ENCODE measurements around the gene TNK2.
A peak's percentile ranks its signal among the peaks of the same experiment; 100 is the strongest.
"Not testable (repeated sequence)": the region's sequence is repeated elsewhere in the genome, so short reads cannot be mapped to it uniquely, and the experiment has no call there.

TNK2 gene

DNA sequence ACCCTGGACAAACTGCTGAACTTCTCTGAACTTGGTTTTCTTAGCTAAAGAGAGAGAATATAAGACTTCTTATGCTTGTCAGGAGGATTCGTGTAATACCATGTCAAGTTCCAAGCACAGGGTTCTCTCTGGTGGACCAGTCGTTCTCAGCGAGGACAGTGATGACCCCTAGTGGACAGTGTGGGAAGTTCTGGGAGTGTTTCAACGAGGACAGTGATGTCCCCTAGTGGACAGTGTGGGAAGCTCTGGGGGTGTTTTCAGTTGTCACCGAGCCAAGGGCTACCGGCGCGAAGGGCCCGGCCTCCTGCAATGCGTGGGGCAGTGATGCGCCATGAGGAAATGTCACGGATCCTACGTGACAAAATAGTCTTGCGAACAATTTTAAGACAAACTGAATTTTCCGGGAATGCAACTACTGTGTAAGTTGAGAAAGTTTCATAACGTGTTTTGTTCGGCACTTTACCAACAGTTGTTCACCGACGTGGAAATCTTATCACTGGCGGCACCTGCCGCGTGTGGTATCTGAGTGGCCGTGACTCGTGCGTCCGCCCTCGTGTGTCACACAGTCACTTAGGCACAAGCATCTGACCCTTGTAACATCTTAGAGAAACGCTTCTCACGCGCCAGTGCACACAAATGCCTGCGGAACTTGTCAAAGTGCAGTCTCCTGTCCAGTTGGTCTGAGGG is 57.4 kb downstream of the TNK2 start:
- DNase-seq (ENCODE audit: low read depth), result peak; percentile 81

DNA sequence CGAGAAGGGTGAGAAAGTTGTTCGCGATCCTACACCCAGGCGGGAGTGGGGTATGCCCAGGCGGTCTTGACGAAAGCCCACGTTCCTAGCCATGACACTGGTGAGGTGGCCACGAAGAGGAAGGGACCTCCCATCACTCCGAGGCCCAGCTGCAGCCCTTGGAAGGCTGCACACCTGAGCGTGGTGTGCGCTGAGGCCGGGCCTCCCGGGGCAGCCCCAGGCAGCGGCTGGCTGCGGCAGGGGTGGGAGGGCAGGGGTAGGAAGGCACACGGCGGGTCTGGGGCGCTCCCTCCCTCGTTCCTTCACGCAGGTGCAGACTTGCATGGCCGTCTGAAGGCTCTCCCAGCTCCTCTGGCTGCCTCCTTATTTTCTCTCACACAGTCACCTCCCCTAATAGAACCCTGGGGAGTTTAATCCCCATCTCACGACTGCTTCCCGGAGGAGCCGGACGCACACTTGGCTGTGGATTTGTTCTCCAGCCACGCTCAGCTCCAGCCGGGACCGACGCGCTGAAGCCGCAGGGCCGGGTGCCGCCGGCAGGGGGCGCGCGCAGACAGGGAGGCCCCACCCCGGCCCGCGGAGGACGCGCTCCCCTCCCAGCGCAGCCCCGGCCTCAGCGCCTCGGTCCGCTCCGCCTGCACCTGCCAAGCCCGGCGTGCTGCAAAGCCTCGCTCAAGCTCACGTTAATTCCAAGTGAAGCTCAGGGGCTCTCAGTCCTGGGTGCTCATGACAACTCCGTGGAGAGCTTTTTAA is 58.9 kb downstream of the TNK2 start:
- DNase-seq (ENCODE audit: low read depth), result no peak

DNA sequence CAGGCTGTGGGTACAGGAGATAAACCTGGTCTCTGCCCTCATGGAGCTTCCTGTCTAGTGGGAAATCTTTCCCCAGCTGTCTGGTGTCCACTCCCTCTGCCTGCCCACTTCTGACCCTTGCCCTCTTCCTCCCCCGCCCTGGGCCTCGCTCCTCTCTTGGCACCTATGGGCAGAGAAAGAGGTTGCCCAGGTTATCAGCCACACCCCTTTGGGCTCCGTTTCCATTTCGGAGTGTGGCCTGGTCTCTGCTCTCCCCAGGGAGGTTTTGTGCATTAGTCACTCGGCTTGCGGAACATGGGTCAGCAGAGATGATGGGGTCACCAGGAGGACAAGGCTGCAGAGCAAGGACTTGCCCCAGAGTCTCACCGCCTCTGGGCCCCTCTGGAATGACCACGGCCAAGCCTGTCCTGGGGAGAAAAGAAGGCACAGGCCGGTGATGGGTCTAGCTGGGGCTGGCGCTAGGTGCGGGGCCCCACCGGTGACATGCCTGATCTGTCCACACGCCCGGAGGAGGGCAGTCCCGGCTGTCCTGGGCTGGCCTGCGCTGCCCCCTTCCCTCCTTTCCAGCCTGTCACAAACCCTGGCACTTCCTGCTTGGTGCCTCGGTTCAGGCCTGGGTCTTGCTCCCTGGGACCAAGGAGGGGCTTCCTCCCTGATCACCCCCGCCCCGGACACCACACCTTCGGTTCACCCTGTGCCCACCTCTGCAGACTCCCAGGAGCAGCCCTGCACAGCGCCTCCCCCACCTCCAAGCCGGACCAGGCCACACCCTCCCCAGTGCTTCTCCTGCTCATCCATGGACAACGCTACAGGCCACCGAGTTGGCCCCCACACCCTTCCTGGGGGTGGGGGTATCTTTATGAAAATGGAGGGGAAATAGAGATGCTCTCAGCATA is 61.0 kb downstream of the TNK2 start:
- no peak for DNase-seq (ENCODE audit: low read depth)

DNA sequence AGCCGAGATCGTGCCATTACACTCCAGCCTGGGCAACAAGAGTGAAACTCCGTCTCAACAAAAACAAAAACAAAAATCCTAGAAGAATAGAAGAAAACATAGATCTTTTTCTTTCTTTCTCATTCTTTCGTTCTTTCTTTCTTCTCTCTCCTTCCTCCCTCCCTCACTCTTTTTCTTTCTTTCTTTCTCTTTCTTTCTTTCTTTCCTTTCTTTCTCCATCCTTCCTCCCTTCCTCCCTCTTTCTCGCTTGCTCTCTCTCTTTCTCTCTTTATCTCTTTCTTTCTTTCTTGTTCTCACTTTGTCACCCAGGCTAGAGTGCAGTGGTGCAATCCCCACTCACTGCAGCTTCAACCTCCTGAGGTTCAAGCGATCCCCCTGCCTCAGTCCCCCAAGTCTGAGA is 62.9 kb downstream of the TNK2 start:
- no peak for DNase-seq (ENCODE audit: low read depth)

DNA sequence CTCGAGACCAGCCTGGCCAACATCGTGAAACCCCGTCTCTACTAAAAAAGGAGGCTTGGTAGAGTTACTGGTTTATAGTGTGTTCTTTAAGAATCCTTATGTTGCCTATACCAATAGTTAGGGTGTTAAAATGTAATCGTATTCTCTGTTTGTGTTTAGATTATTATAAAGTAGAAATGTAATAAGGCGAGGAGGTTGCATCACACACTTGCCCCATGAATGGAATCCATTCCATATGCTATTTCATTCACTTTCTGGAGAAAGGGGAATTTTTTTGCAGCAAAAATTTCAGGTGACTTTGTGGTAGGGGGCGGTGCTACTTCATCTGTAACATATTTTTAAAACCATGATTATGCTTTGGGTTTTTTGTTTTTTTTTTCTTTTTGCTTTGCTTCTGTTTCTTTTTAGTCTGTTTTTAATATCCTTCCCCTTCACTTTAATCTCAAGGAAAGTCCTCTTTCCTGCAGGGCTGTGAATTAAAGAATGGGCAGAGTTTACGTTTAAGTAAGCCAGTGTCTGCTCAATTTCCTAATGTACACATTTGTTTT is 63.6 kb downstream of the TNK2 start:
- DNase-seq (ENCODE audit: low read depth), result no peak

DNA sequence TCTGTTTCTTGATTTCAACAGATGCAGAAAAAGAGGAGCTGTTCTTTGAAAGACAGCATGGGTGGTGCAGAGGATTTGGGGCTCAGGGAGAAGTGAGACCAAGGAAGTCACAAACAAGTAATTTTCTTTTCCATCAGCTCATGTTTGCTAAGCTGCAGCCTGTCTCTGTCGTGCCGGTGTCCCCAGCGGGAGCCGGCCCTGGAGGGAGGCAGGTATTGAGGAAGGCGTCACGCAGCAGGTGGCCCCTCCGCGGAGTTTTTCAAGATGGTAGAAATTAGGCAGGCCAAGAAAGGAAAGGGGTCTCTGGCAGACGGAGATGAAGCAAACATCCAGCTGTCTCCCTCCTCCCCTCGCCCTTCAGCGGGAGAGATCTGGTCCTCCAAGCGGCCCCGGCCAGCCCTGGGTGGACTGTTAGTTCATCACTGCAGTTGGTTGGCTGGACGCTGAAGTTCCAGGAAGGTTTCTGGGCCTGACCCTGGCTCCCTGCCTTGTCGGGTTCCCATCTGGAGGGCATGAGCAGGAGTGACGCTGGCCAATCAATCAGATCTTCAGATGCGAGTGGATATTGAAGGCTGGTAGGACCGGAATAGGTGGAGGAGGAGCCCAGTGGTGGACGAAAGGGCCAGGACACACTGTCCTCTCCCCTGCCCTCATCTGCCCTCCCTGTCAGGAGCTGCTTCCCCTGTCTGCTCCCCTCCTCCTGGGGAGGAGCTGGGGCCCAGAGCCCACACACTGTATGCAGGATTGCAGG is 68.9 kb downstream of the TNK2 start:
- no peak for DNase-seq (ENCODE audit: low read depth)

DNA sequence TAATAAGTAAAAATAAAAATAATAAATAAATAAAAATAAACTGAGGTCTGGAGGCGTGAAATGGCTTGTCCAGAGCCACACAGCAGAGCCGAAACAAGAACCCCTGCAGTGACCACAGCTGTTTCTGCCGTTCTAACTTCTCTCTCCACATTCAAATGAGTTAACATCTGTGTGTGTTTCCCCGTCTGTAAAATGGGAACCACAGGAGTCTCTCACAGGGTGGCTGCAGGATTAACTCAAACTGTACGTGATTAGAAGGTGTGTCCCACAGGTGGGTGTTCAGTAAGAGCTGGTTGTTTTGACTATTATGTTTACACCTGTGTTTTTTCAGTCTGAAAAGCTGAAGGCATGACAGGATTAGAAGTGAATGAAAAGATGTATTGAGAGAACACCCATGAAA is 69.6 kb downstream of the TNK2 start:
- DNase-seq (ENCODE audit: low read depth), result no peak

DNA sequence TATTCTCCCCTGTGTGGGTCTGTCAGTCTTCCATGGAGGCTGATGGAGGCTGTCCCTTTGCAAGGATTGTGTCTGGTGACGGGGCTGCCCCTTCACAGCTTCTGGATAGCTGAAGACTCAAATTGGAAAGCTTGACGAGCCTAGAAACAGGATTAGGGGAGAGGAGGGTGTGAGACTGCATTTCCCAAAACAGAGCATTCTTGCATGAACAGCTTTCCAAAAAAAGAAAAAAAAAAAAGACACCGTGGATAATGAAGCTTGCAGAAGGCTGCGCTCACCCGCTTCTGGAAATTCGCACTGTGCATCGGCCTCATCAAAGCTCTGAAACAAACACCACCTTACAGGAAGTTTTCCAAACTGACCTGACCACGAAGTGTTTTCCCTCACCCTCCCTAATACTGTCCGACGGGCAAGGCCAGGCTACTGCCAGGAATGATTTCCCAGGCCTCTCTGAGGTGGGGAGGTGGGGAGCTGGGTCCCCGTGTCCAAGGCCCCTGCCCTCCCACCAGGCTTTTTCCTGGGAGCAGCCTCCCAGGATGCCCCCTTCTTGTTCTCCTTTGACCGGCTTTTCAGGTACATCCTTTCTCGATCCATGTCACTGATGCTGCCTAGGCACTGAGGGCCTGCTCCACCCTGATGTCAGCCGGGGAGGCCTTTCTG is 71.7 kb downstream of the TNK2 start:
- DNase-seq (ENCODE audit: low read depth), result no peak

DNA sequence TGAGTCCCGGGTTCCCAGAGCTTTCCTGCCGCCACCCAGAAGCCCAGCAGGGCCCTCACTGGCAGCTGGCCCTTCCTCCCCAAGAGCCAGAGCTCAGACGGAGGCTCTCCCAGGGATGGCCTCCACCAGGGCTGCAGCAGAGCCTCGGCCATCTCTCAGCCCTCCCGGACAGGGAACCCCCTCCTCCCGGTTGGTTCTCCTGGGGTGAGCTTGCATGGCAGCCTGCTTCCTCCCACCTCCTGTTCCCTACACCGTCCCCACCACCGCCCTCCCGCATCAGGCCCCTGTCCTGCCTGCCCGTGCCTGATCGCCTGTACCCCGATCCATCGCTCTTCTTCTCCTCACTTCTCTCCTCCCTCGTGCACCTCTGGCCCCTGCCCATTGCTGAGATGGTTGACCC is 72.6 kb downstream of the TNK2 start:
- DNase-seq (ENCODE audit: low read depth), result no peak

DNA sequence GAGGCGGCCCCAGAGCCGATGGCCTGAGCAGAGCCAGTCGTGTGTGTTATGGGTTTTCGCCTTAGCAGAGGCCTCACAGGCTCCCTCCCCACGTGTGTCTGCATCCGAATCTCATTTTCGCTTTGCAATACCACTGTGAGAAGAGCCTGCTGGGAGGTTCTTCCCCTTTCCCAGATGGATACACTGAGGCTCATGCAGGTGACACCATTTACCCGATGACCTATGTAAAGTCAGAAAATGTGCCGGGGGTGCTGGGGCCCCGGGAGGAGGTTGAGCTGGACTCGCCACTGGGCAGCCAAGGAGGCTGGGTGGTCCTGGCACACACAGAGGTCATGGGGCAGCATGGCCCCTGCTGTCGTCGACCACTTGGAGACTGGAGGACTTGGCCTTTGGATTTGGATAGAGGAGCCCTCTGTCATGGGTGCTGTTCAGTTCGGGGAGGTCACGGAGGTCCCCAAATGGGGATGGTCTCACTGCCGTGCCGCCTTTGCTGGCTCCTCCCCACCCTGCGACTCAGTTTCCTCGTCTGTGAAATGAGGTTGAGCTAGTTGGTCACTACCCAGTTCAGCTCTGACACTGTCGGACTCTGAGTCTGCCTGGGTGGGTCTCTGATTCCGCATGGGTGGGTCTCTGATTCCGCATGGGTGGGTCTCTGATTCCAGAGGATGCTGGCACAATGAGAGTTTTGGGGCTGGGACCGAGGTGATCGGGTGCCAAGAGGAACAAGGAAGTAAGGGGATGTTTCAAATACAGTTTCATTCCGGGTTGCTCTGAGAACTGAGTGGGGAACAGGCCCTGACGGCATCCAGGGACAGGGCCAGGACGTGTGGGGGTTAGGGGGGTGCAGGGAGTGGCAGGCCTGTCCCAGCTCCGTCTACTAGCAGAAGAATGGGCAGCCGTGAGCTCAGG is 73.4 kb downstream of the TNK2 start:
- DNase-seq (ENCODE audit: low read depth), result no peak

DNA sequence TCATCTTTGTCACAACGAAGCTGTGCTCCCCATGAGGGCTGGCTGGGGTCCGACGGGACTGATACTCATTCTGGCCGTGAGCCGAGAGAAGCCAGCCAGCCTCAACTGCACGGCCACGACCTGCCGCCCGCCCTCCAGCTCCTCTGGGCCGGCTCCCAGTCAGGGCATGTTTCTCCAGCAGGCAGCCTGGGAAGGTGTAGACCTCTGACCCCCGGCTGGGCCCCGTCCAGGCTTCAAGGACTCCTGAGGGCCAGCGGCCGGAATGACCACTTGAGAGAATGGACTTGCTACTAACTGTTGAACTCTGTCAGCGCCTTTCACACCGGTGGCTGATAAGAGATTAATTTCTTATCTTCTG is 78.5 kb downstream of the TNK2 start:
- no peak for DNase-seq (ENCODE audit: low read depth)

DNA sequence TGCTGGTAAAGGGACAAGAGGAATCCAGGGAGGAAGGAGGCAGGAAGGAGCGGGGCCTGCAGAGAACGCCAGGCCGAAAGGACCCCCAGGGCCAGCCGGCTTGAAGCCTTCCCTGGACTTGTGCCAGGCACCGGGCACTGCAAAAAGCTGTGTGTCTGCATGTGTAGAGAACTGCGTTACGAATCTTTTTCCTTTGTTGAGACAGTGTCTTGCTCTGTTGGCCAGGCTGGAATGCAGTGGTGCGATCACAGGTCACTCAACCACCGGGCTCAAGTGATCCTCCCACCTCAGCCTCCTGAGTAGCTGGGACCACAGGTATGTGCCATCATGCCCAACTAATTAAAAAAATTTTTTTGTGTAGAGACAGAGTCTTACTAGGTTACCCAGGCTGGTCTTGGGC is 79.6 kb downstream of the TNK2 start:
- DNase-seq (ENCODE audit: low read depth), result no peak

DNA sequence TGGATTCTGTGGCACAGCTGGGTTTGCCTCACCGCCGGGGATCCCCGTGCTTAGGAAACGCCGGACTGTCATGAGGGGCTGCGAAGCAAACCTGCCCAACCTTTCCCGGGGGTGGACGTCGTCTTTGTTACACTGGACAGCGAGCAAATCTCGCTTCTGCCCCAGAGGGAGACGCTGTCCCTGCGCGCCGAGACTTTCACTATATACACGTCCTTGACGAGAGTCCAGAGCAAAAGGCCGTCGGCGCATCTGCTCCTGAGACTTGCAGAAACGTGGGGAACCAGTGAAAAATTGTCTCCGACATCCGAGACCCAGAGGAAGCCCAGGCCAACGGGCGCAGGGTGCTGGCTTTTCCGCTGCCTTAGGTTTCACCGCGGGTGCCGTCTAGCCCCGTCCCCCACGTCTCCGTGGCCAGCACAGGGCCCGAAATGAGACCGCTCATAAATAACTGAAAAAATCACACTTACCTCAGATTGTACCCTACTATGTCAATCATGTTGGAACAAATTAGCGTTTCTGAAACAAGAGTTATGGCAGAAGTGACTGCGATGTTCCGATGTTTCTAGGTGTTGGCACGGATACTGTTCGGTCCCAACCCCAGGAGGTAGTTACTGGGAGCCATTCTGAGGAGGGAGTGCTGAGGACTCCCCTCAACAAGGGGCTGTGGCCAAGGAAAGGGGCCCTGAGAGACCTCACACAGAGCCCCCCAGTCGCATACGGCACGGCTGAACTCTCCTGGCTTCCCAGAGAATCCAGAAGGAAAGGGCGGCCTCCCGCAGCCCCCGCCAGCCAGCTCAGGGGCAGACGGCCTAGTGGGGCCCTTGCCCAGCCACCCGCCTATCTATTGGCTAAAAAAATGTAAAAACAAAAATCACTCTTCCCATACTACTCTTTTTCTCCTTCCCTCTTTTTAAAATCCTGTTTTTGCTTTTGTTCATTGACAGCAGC is 82.2 kb downstream of the TNK2 start:
- DNase-seq (ENCODE audit: low read depth), result no peak

DNA sequence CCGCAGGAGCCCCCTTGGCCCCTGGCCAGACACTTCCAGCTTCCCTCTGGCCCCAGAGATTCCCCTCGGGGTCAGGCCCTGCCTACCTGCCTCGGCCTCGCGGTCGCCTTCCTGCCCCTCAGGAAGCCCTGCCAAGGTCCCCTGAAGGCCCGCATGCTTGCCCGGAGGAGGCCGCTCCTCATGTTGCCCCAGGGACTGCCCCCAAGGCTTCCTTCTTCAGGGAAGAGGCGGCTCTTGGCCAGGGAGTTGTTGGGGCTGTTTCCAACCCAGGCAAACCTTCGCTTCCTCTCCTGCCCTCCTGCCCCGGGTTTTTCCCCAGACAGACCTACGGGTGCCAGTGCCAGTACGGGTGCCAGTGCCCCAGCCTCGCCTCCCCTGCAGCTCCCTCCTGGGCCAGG is 83.2 kb downstream of the TNK2 start:
- no peak for DNase-seq (ENCODE audit: low read depth)

DNA sequence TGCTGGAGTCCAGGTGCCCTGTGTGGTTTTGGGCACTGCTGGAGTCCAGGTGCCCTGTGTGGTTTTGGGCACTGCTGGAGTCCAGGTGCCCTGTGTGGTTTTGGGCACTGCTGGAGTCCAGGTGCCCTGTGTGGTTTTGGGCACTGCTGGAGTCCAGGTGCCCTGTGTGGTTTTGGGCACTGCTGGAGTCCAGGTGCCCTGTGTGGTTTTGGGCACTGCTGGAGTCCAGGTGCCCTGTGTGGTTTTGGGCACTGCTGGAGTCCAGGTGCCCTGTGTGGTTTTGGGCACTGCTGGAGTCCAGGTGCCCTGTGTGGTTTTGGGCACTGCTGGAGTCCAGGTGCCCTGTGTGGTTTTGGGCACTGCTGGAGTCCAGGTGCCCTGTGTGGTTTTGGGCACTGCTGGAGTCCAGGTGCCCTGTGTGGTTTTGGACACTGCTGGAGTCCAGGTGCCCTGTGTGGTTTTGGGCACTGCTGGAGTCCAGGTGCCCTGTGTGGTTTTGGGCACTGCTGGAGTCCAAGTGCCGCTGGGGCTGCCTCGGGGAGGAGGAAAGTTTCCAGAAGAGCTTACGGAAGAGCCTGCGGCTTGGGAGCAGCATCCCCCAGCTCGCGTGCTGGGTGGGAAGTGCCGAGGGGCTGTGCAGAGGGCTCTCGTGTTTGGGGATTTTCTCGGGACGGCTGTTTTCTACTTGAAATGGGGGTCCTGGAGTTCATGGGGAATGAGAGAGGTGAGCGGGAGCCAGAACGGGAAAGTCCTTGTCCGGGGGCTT is 83.7 kb downstream of the TNK2 start:
- not testable (repeated sequence) for DNase-seq (ENCODE audit: low read depth)

DNA sequence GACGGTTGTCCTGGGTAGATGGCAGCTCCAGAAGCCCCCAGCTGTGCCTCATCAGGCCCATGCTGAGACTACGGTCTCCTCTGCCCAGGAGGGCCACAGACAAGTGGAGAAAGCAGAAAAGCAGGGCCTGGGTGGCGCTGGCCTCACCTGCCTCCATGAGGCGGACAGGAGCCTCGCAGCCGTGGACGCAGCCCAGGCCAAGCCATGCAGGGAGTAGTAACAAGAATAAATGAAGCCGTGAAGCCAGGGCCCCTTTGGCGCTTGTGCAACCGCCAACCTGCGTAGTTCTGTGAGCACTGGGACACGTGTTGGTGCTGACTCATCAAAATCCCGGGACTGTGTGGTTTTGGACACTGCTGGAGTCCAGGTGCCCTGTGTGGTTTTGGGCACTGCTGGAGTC is 84.4 kb downstream of the TNK2 start:
- no peak for DNase-seq (ENCODE audit: low read depth)

DNA sequence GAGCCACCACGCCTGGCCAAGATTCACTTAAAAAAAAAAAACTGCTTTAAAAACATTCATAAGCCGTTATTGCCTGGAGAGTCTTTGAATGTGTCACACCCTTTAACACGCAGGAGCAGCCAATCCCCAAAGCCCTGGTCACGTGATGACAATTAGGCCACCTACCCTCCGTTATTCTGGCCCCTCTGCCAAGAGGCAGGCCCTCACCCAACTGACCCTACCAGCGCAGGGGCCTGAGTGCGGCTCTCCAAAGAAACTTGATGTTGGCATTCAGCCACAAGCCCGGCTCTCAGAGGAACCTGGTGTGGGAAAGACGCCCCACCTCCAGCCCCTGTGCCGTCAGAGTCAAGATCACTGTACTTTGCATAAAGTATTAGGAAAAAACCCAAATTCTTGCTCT is 85.1 kb downstream of the TNK2 start:
- no peak for DNase-seq (ENCODE audit: low read depth)

DNA sequence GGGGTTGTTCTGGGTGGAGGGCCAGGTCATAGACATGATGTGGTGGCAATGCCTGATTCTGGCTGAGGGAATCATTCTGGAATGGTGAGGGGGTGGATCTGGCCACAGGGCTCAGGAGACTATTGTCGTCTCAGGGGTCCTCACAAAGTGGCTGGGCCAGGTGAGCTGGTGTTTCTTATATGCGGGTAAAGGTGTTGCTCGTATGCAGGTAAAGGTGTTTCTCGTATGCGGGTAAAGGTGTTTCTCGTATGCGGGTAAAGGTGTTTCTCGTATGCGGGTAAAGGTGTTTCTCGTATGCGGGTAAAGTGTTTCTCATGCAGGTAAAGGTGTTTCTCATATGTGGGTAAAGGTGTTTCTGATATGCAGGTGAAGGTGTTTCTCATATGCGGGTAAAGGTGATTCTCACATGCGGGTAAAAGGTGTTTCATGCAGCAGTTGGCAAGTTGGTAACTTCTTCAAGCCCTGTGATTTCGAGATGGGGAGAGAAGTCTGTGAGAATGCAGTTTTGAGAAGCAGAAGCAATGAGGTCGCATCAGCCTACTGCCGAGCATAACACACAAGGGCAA is 86.1 kb downstream of the TNK2 start:
- no peak for DNase-seq (ENCODE audit: low read depth)
